OCI-LY7 (cell line): ENCODE measurements around the gene RNFT2. TPM values are rescaled to one million over a fixed set of nuclear protein-coding genes. Genes with fewer than 3 reads are reported as not detected.

ENCODE experiments used
- BruUV-seq: library from RNA; stranded (reverse); fragments of 400-500 nt; replicated peaks from 2 replicates; lab custom pipeline; 2021; lab: Mats Ljungman, UMichigan
- CTCF ChIA-PET: fragments of 300-600 bp; sonication (Branson Sonifier 250); formaldehyde crosslinking; loops from one replicate; lab custom pipeline; 2022; ENCODE audit warnings: antibody characterized with exemption; ENCODE audit not compliant: unreplicated experiment; lab: Charles Lee
- POLR2A ChIA-PET: fragments of 300-600 bp; sonication (Branson Sonifier 250); formaldehyde crosslinking; loops from one replicate; lab custom pipeline; 2022; ENCODE audit warnings: antibody characterized with exemption; lab: Charles Lee
- DNase-seq: peaks from one replicate; pipeline ENCODE4 v3.0.0-alpha.2; 2015; ENCODE audit warnings: low spot score
- H2AFZ ChIP-seq: fragments of 200-600 bp; sonication (generic), shearing (Covaris generic); 2 replicates; pipeline ENCODE4 v1.6.1; 2014; ENCODE audit warnings: mild to moderate bottlenecking, antibody characterized with exemption, low read length, moderate library complexity
- H3K27ac ChIP-seq: fragments of 200-600 bp; sonication (generic); 2 replicates; pipeline ENCODE4 v1.5.1; 2014; ENCODE audit warnings: mixed run types, low read depth, mild to moderate bottlenecking, moderate library complexity, low read length, inconsistent platforms; ENCODE audit not compliant: poor library complexity, severe bottlenecking
- H3K36me3 ChIP-seq: fragments of 200-600 bp; sonication (generic); 2 replicates; pipeline ENCODE4 v1.6.1; 2014; ENCODE audit warnings: mild to moderate bottlenecking, antibody characterized with exemption, low read length, moderate library complexity, mixed read lengths; ENCODE audit not compliant: insufficient read depth
- H3K4me1 ChIP-seq: fragments of 200-600 bp; sonication (generic); 2 replicates; pipeline ENCODE4 v1.5.1; 2014; ENCODE audit warnings: mild to moderate bottlenecking, low read length; ENCODE audit not compliant: insufficient read depth, poor library complexity, severe bottlenecking
- H3K4me2 ChIP-seq: fragments of 200-600 bp; sonication (generic); 2 replicates; pipeline ENCODE4 v1.6.1; 2014; ENCODE audit warnings: mild to moderate bottlenecking, low read length
- H3K4me3 ChIP-seq: fragments of 200-600 bp; sonication (generic); 2 replicates; pipeline ENCODE4 v1.5.1; 2014; ENCODE audit warnings: mild to moderate bottlenecking, low read depth, low read length; ENCODE audit not compliant: poor library complexity, severe bottlenecking
- H3K79me2 ChIP-seq: fragments of 200-600 bp; sonication (generic); 2 replicates; pipeline ENCODE4 v1.6.1; 2016; ENCODE audit warnings: low read depth, mild to moderate bottlenecking, low read length, moderate library complexity, mixed read lengths; ENCODE audit not compliant: insufficient read depth
- H3K9me2 ChIP-seq: fragments of 200-600 bp; sonication (generic); 2 replicates; pipeline ENCODE4 v1.6.1; 2016; ENCODE audit warnings: mild to moderate bottlenecking, low read length, mixed read lengths; ENCODE audit not compliant: insufficient read depth
- H3K9me3 ChIP-seq: fragments of 200-600 bp; sonication (generic); 2 replicates; pipeline ENCODE4 v1.6.1; 2014; ENCODE audit warnings: mild to moderate bottlenecking, mixed run types, low read length, mixed read lengths
- H4K20me1 ChIP-seq: fragments of 200-600 bp; sonication (generic); 2 replicates; pipeline ENCODE4 v1.6.1; 2014; ENCODE audit warnings: mild to moderate bottlenecking, antibody characterized with exemption, low read length, moderate library complexity, mixed read lengths; ENCODE audit not compliant: insufficient read depth
- EZH2phosphoT487 ChIP-seq: fragments of 200-600 bp; sonication (generic); IDR thresholded peaks from 2 replicates; pipeline ENCODE4 v1.6.1; 2018; ENCODE audit warnings: low read depth, borderline replicate concordance, mild to moderate bottlenecking, mixed run types, antibody characterized with exemption, low read length, moderate library complexity, mixed read lengths
- intact Hi-C: fragments of 100-400 bp; cut with micrococcal nuclease; formaldehyde crosslinking; loops from one replicate; pipeline ENCODE4 v1.10.0; 2022; ENCODE audit not compliant: unreplicated experiment
- total RNA-seq, 2 experiments: library from RNA; depleted of rRNA in 1 of 2; stranded (reverse); fragments of >200 nt in 1 of 2; shearing (Covaris generic) in 1 of 2; gene quantifications; 2 replicates each; pipeline ENCODE4 v1.2.3, GENCODE V29; 2014 to 2022
- TF ChIP-seq, protein P1 (sequence below): fragments of 200-600 bp; sonication (generic); conservative IDR thresholded peaks from 2 replicates; pipeline ENCODE4 v1.5.1; 2014; ENCODE audit warnings: mild to moderate bottlenecking, antibody characterized with exemption, low read length, moderate library complexity, mixed read lengths

RNFT2 gene
- total RNA-seq, 2 experiments from 2014 or later = 40.2 to 62.2 TPM

DNA sequence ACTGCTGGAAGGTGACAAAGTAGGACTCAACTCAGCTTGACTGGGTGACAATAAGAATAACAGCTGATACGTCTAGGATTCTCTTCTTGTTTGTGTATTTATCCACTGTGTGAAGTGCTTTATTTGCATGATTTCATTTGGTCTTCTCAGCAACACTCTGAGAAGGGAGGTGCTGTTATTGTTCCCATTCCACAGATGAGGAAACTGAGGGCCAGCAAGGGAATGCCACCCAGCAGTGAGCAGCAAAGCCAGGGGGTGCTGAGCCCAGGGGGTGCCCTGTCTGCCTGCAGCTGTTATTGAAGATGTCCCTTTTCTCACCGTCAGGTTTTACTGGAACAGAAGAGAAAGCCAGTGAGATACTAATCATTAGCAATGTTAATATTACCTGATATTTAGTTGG lies 62.8 kb downstream of the RNFT2 start:
- Histone ChIP-seq H3K4me2 (peak overlapping the region; percentile 43), H3K9me2 (no peaks in the 10 kb centered on the region), H3K79me2 (peaks cover 19% of the 10 kb centered on the region; the same call in 1 of the 2 replicates), H3K4me1 (peaks cover 54% of the 10 kb centered on the region), H2AFZ (peak overlapping the region; percentile 47; the same call in 1 of the 2 replicates), H3K36me3 (peaks cover 70% of the 10 kb centered on the region), H3K27ac (peak overlapping the region; percentile 100), H3K9me3 (peaks cover 20% of the 10 kb centered on the region), H3K4me3 (no peak overlapping the region), H4K20me1 (no peaks in the 10 kb centered on the region)
- ChIA-PET POLR2A (interaction anchor here (0.6 to 2.4 kb wide), 5 partner anchors 8 to 788 kb away, joined by 3 to 8 read pairs (median 4); no protein-coding TSS in a partner anchor), CTCF (no interaction called here)
- TF ChIP-seq, protein P1, sequence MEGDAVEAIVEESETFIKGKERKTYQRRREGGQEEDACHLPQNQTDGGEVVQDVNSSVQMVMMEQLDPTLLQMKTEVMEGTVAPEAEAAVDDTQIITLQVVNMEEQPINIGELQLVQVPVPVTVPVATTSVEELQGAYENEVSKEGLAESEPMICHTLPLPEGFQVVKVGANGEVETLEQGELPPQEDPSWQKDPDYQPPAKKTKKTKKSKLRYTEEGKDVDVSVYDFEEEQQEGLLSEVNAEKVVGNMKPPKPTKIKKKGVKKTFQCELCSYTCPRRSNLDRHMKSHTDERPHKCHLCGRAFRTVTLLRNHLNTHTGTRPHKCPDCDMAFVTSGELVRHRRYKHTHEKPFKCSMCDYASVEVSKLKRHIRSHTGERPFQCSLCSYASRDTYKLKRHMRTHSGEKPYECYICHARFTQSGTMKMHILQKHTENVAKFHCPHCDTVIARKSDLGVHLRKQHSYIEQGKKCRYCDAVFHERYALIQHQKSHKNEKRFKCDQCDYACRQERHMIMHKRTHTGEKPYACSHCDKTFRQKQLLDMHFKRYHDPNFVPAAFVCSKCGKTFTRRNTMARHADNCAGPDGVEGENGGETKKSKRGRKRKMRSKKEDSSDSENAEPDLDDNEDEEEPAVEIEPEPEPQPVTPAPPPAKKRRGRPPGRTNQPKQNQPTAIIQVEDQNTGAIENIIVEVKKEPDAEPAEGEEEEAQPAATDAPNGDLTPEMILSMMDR = no peak
- TF ChIP-seq EZH2phosphoT487 = no peak
- peak; percentile 23 for DNase-seq
- no TSS peak for BruUV-seq
- intact Hi-C loops = no loop called here

DNA sequence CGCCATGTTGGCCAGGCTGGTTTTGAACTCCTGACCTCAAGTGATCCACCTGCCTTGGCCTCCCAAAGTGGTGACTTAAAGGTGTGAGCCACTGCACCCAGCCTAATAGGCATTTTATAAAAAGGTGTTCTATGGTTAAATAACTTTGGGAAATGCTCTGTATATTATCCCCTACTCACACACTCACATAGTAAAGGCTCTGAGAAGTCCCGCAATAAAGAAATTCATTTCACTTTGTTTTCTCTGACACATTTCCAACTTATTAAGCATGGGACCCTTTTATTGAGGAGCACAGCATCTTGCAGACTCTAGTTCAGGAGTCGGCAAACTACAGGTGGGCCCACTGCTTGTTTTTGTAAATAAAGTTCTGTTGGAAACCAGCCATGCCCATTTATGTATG lies 63.9 kb downstream of the RNFT2 start:
- BruUV-seq = no TSS peak
- CTCF ChIA-PET = no interaction called here
- no peak for TF ChIP-seq EZH2phosphoT487
- TF ChIP-seq, protein P1 = no peak
- peaks cover 20% of the 10 kb centered on the region for H3K9me3 ChIP-seq
- peaks cover 65% of the 10 kb centered on the region for H3K4me1 ChIP-seq
- peak overlapping the region; percentile 100 for H3K27ac ChIP-seq
- H3K36me3 ChIP-seq = peaks cover 59% of the 10 kb centered on the region
- H4K20me1 ChIP-seq = no peaks in the 10 kb centered on the region
- H3K79me2 ChIP-seq = peaks cover 19% of the 10 kb centered on the region; the same call in 1 of the 2 replicates
- no peaks in the 10 kb centered on the region for H3K9me2 ChIP-seq
- DNase-seq = peak; percentile 42
- POLR2A ChIA-PET = interaction anchor here (1.3 to 2.4 kb wide), 4 partner anchors 10 to 78 kb away, joined by 3 to 8 read pairs (median 4); no protein-coding TSS in a partner anchor
- H2AFZ ChIP-seq = no peak overlapping the region
- peak overlapping the region; percentile 7 for H3K4me3 ChIP-seq
- peak overlapping the region; percentile 36 for H3K4me2 ChIP-seq
- intact Hi-C loops = no loop called here
